ENCODE data around the gene SPIN4. TPM values are rescaled to one million over a fixed set of nuclear protein-coding genes. Genes with fewer than 3 reads are reported as not detected.
"Not testable (repeated sequence)": the region's sequence is repeated elsewhere in the genome, so short reads cannot be mapped to it uniquely, and the experiment has no call there.

The SPIN4 gene
- 0.98 TPM for total RNA-seq

GRCh38 chrX:63350941-63351616 is at the start of gene SPIN4:
Gene SPIN4, minus strand, starts transcription at chrX:63351332. Its CDS starts 513 bp downstream, at chrX:63350819.
- ATAC-seq, result peak; percentile 99
- DNase-seq (ENCODE audit: low spot score), result peak; percentile 88

GRCh38 chrX:63400340-63400739 is 49.2 kb upstream of the SPIN4 start:
- DNase-seq (ENCODE audit: low spot score), result no peak
- no peak for ATAC-seq

- DNase-seq (ENCODE audit: low spot score) (no peak), ATAC-seq (no peak)
Measured at GRCh38 chrX:63394872-63395271, 43.7 kb upstream of the SPIN4 start.

GRCh38 chrX:63393094-63393493 is 42.0 kb upstream of the SPIN4 start:
- not testable (repeated sequence) for DNase-seq (ENCODE audit: low spot score); ATAC-seq

GRCh38 chrX:63387411-63387810 is 36.3 kb upstream of the SPIN4 start:
- DNase-seq (ENCODE audit: low spot score), result no peak
- ATAC-seq, result no peak

GRCh38 chrX:63384263-63384662 is 33.1 kb upstream of the SPIN4 start:
- ATAC-seq; DNase-seq (ENCODE audit: low spot score): not testable (repeated sequence)

GRCh38 chrX:63373012-63373411 is 21.9 kb upstream of the SPIN4 start:
- DNase-seq (ENCODE audit: low spot score); ATAC-seq: not testable (repeated sequence)

- ATAC-seq; DNase-seq (ENCODE audit: low spot score): not testable (repeated sequence)
Measured at GRCh38 chrX:63367699-63368098, 16.6 kb upstream of the SPIN4 start.

- ATAC-seq (no peak), DNase-seq (ENCODE audit: low spot score) (no peak)
Measured at GRCh38 chrX:63363788-63364187, 12.7 kb upstream of the SPIN4 start.

- DNase-seq (ENCODE audit: low spot score) (no peak), ATAC-seq (no peak)
Measured at GRCh38 chrX:63361494-63361893, 10.4 kb upstream of the SPIN4 start.

GRCh38 chrX:63354484-63354883 is 3.4 kb upstream of the SPIN4 start:
- no peak for DNase-seq (ENCODE audit: low spot score)

GRCh38 chrX:63350465-63350877 is 661 bp downstream of the SPIN4 start:
- DNase-seq (ENCODE audit: low spot score) (peak; percentile 40), ATAC-seq (peak; percentile 28)

More at GRCh38 chrX:63354484-63354883, 3.4 kb upstream of the SPIN4 start:
- ATAC-seq, result no peak

- no peak for ATAC-seq
- DNase-seq (ENCODE audit: low spot score), result no peak
Measured at GRCh38 chrX:63349307-63349706, 1.8 kb downstream of the SPIN4 start.

- DNase-seq (ENCODE audit: low spot score) (no peak), ATAC-seq (no peak)
Measured at GRCh38 chrX:63330681-63331080, 20.5 kb downstream of the SPIN4 start.

- ATAC-seq (no peak), DNase-seq (ENCODE audit: low spot score) (no peak)
Measured at GRCh38 chrX:63327788-63328187, 23.3 kb downstream of the SPIN4 start.

GRCh38 chrX:63299596-63299995 is 51.5 kb downstream of the SPIN4 start:
- ATAC-seq (no peak), DNase-seq (ENCODE audit: low spot score) (no peak)
